ENCODE data around the gene TSPAN5. TPM values are rescaled to one million over a fixed set of nuclear protein-coding genes. Genes with fewer than 3 reads are reported as not detected.

The TSPAN5 gene
- total RNA-seq, 1 experiment from 2014 or later: 6.7 TPM

DNA sequence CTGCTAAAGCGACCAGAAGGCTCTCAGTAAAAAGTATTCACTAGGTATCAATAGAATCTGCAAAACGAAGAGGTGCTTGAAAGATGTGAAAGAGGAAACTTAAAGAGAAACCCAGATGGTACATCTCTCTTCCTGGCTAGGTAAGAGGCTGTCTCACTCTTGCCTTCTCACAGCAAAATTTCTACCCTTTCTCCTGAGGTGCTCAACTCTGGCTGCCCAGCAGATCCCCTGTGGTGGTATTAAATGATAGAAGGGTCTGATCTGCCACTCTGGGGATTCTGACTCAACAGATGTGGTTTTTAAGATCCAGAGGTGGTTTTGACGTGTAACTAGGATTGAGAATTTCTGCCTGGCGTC is 14.9 kb upstream of the TSPAN5 start:
- DNase-seq (ENCODE audit: low spot score): no peak

DNA sequence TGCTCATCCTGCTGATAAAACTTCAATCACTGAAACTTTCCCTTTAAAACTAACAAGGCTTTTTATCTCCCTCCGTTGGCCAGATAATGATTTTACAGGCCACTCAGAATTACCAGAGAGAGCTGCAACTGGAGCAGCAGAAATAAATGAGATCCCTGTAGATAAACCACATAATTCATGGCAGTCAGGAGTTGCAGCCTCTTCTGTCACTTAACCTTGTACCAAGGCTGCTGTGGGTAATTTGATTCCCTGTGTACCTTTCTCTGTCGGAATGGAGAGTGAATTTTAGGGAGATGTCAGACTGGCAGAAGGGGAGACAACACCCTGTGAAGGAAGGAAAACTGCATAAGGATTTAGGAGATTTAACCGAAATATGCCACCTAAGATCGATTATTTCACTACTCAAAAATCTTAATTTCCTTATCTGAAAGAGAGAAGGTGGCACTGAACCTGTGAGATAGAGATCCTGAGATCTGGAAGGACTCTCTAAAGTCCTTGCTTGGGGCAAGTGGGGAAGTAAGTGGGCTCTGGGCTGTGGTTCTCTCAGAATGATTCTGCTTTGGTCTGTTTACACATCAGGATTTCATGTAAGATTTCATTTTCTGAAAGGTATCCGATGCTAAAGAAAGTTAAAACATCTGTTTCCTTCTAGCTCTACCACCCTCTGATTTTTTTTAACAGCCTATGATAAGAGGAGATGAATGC is 14.3 kb upstream of the TSPAN5 start:
- DNase-seq (ENCODE audit: low spot score): no peak

DNA sequence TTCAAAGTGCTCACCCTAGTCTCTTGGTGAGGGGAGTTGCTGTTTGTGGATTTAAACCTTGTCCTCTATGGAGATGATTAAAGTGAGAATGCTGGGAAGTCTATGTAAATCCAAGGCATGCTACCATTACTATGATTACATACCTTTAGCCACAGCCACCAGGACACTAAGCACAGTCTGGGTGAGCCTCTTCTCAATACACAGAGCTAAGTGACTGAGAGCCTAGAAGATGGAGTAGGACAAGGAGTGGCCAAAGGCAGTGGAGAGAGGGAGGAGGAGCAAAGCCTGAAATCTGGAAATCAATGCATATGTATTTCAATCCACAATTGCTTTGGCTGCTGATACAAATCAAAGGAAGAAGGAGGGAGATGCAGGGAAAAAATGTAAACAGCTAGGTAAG is 12.7 kb upstream of the TSPAN5 start:
- DNase-seq (ENCODE audit: low spot score): no peak

DNA sequence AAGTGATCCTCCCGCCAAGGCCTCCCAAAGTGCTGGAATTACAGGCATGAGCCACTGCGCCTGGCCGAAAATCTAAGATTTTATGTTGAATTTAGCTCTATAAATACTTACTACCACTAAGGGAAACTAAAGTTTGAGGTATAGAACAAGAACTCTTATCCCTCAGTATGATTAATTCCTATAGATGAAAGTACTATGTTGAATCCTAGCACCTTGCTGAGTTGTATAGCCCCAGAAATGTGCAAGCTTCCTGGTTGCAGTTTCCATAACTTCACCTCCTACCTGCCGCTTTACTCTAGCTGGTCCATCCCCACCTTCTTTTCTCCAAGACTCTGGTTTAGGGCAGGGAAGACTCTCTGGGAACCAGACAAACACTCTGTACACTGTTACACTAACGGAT is 11.8 kb upstream of the TSPAN5 start:
- no peak for DNase-seq (ENCODE audit: low spot score)

DNA sequence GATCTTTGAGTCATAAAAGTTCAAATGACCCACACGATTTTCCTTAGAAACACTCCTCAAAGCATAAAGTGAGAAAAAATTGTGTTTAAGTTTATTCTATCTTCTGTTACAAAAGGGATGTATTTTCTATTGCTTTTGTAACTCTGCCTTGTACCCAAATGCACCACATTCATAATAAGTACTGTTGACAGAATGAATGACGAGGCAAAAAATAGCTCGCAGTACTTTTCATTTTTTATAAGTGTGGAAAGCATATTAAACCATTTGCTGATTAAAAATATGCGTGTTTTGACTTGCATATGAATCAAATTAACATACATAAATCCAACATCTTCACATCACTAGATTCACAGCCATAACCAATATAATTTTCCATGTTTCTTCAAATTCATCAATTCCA is 11.2 kb upstream of the TSPAN5 start:
- no peak for DNase-seq (ENCODE audit: low spot score)

DNA sequence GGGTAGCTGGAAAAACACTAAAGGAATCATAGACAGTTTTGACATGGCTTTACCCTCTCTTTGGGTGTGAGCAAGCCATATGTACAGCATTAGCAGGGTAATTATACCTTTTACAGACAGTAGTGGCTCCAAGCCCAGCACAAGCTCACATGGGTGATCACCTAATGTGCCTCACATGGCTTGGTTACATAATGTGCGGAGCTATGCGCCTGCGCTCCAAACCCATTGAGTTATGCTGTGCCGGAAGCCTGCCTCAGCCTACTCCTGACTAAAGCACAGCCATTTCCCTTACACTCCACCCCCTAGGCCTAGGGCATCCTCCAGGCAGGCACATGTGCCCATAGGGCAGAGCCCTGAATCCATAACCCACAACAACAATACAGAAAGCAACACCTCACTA is 6.5 kb upstream of the TSPAN5 start:
- no peak for DNase-seq (ENCODE audit: low spot score)

DNA sequence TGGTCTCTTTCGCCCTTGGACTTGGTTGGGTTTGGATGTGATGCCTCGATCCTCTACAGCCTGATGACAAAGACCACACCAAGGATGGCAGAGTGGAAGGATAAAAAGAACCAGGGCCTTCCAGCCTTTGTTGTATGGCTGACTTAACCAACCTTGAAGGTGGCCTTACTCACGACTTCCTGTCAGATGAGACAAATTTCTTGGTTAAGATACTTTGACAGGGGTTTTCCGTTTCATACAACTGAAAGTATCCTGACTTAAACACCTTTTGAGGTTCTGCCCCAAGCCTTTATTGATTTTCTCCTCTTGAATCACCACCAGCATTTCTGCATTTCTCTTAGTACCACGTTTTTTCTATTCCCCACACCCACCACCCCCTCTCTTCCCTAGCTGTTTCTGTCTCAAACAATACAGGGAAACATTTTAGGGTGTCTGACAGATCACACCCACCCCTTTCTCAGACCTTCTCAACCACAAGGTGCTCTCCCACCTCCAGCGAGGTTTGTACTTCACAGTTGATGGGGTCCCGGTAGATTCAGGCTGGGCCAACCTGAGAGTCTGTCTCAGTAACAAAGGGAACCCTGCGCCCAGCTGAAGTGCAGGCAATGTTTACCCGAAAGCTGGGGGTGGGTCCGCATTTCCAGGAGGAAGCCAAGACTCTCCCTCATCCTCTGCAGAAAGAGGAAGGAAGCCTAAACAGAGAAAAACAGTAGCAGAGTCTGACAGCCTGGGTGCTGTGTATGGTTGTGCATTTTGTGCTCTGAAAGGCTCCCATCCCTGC is 5.0 kb upstream of the TSPAN5 start:
- no peak for DNase-seq (ENCODE audit: low spot score)

DNA sequence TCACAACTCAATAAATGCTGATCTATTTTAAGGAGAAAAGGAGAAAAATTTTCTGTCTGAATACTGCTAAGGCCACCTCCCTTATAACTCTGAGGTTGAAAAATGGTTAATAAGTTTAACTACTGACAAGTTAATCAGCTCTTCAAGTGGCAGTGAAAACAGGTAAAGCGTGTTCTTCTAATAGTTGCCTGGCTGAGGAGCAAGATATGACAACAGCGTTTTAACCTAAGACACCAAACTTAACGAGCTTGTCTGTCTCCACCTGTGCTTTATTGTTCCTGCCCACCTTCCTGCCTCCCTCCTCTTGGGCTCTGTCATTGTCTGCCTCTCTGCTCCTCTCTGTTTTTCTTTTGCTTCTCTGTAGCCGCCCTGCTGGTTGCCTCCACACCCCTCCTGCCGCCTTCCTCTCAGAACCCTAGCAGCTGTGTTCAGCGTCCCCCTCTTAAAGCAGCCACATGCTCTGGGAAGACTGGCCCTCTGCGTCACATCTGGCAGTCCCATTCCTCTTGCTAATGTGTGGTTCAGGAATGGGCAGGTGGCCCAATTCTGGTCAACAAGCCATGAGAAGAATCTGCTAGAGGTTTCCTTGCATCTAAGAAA is 4.3 kb upstream of the TSPAN5 start:
- DNase-seq (ENCODE audit: low spot score): no peak

DNA sequence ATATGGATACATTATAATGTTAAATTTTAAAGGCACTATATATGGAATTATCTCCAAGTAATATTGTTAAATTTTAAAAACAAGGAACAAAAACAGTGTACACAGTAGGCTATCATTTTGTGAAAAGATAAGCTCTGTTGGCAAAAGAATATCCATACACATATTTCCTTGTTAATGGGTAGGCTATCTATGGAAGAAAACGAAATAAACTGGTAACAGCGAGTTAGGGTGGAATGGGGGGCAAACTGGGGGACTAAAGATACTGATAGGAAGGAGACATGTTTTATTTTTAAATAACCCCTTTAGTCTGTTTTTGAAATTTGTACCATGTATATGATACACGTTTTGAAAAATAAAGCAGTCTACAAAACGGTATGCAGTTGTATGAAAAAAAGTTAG is 3.6 kb upstream of the TSPAN5 start:
- DNase-seq (ENCODE audit: low spot score): no peak

DNA sequence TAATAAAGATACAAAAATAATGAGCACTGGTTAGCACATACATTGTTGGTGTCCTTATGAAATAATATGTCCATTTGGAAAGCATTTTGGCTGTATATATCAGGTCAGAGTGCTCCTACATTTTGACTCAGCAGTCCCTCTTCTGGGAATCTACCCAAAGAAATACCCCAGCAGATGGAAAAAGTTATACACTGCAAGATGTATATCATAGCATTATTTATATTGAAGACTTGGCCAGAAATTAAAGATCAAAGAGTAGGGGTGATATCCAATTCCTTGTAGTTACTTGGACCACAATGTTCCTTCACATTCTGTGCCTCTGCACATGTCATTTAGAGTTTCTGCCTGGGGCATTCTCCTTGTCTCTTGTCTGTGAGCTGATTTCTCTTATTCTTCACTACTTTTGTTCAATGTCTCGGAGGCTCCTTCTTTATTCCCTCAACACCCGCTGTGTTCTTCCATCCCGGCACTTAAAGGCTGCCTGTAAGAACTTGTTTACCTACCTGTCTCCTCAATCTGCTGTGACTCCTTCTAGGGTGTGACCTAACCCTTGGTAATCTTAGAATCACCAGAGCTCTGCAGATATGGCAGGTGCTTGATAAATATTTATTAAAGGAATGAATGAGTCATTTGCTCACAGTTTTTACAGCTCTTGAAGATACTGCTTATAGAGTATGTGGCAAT is 3.1 kb upstream of the TSPAN5 start:
- DNase-seq (ENCODE audit: low spot score): no peak

DNA sequence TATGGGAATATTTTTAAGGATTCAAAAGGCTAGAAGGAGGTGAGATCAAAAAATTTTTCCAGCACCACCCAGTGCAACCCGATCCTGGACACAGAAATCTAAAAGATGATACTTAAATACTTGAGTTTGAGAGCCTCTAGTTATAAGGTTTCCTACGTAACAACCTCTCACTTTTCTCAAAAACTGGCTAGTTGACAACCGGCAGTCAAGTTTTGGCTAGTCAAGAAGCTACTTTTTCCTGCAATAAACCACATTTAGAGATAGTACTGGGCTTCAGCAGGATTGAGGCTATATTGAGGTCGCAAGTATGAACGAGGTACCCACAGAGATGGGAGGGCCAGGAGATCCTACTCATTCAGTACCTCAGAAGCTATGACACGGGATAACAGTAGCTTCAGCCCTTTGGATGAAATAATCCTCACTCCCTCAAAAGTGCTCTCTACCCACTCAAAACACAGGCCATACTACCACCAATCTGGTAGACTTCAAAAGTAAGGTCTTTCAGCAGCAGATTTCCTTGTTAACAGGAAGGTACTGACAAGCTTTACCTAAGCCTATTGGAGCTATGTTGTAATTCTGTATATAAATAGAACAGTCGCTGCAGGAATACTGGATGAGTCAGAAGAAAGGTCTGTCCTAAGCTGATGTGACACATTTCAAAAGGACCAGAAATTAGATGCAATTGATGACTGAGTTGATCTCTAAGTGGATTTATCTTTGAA is 1.5 kb upstream of the TSPAN5 start:
- DNase-seq (ENCODE audit: low spot score): peak; percentile 64

DNA sequence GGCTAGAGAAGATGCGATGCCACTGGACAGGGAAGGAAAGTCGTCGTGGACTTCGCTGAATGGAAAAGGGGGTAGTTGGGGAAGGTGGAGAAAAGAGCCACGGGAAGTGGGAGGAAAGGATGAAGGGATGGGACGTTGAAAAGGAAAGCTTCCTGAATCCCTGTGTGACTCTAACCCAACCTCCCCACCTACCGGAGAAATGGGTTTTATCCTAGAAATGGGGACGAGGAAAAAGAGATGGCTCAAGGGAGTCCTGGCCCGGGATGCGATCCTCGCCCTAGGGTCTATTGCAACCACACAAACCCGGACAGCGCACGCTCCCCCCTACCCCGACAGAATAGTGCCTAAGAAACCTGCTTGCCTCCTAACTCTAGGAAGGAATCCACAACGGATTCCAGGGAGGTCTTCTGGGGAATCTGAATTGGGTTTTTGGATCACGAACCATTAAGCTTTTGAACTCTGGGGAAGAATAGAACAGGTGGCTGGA is 738 bp upstream of the TSPAN5 start:
- DNase-seq (ENCODE audit: low spot score): peak; percentile 16

DNA sequence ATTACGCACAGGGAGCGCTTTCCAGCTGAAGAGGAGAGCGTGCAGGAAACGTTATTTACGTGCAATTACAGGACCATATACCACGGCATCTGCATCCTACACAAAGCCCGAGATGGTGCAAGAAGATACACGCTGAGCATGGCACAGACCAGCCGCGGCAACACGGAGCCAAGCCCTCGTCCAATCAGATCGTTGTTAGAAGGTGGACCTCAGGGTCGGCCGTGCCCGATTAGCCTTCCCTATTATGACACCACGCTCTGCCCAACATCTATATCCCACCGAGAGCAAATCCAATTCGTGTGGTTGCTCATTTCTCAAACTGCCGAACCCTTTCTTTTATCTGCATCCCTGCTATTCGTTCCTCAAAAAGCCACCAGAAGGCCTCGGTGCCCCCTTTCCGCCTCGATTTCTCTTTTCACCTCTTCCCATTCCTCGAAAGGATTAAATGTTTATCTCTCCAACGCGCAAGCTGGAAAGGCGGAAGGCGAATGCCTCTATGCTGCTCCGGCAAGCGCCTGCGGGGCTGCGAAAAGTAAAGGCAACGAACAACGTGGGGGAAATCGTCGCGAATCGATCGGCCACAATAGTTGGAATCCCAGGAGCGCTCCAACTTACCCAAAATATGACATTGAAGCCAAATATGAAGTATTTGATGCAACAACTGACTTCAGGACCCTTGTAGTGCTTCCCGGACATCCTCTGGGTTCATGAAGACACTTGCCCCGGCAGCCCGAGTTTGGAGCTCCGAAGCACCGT is 702 bp downstream of the TSPAN5 start:
- peak; percentile 36 for DNase-seq (ENCODE audit: low spot score)

DNA sequence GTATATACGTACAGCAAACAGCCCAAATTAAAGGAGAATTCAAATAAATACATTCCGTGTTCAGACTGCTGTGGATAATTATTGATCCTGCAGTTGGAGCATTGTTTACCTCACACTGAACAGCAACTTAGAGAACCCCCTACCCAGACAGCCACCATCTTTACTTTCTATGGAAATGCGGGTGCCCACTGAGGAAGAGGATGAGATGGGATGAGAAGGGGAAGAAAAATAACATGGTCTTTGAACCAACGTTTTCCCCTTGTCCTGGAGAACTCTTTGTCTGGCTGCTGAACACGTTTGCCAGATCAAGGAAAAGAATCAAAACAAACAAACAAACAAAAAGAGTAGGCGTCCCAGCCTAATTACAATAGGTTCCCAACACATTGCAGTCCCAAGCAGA is 1.5 kb downstream of the TSPAN5 start:
- DNase-seq (ENCODE audit: low spot score): no peak

DNA sequence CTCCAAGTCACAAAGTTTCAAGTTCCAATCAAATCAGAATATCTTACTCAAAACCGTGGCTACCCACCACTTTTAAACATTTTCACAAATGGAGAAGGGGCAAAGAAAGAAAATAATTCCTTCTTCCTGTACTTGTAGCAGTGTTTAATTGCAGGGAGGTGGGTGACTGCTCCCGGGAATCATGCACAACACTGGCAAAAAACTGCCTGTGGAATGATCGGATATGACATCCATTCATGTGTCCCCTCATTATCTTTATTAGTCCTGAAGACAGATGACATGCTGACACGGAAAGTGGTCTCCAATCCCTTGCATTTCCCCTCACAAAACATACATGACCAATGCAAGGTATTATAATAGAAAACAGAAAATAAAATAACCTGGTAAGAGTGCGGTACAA is 2.0 kb downstream of the TSPAN5 start:
- DNase-seq (ENCODE audit: low spot score): no peak

DNA sequence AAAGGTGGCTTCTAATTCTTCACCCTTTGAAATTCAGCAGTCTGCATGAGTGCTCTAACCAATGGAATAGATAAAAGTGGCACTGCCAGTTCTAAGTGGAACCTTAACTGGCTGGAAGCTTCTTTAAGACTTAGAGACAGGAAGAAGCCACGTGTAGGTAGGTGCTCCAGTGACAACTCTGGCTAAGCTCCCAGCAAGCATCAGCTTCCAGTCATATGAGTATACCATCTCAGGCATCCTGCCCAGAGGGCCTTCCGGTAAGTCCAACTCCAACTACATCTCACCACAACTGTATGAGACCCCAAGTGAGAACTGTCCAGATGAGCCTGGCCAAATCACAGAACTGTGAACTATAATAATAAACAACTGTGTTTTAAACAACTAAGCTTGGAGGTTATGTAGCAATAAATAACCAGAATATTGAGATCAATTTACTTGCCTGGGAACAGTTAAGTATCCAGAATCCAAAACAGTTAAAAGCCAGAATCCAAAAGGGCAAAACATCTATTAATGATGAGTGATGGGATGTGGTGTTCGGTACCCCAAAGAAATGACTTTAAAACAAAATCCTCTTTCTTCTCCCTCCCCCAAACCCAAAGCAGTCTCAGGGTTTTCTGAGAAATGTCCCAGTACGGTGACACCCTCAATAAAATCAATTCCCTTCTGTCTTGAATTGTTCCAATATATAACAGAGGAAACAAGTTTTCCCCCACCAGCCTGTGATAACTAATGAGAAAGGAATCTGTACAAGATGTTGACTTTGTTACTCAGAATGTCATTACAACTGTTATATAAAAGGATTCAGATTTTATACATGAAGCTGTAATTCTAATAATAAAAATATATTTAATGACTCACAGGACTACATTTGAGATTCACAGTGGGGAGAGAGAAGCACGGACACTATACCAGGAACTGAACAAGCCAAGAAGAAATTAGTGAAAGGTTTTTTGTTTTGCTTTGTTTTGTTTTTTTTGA is 4.2 kb downstream of the TSPAN5 start:
- DNase-seq (ENCODE audit: low spot score): peak; percentile 58

DNA sequence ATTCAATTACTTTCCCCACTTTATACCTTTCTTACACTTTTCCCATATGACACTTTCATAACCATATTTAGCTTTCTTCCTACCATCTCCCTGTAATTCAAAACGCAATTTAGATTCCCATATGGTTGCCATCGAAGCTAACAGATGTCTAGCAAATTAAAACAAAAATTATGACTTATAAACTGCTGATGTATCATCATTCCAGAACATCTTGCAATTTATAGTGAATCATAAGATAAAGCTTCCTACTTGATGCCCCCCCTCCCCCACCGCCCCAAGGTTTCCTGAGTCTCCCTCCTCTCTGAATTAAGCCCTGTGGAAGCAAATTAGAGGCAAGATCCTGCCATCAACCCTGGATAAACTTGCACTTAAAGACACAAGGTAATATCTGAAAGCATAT is 5.4 kb downstream of the TSPAN5 start:
- no peak for DNase-seq (ENCODE audit: low spot score)

DNA sequence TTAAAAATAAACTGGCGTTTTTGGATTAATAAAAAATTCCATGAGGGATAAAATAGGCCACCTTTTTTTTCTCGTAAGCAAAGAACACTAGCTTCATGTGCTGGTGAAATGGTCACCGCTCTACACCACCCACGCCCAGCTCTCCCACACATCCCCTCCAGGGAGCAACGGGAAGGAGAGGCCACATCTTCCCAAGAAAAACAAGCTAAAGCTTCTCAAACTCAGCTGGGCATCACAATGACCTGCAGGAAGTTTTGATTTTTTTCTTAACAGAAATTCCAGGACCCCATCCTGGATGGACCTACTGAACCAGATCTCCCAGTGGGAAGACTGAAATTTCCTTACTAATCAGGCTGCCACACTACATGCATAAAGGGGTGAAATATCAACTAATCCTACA is 9.8 kb downstream of the TSPAN5 start:
- no peak for DNase-seq (ENCODE audit: low spot score)

DNA sequence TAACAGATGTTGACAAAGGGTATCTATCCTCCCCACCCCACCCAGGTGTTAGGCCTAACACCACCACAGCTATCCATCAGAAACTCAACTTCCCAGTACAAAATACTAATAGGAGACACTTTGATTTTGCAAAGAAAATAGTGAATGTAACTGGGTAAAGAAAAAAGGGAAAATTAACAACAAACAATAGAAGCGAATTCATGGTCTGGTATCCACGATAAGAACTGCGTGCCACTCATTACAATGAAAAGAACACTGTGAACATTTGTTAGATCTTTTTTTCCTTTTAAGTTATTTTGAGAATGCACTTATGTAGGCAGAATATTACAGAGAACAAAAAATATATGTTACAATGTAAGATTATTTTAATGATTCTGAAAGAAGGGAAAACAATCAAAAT is 12.0 kb downstream of the TSPAN5 start:
- no peak for DNase-seq (ENCODE audit: low spot score)

DNA sequence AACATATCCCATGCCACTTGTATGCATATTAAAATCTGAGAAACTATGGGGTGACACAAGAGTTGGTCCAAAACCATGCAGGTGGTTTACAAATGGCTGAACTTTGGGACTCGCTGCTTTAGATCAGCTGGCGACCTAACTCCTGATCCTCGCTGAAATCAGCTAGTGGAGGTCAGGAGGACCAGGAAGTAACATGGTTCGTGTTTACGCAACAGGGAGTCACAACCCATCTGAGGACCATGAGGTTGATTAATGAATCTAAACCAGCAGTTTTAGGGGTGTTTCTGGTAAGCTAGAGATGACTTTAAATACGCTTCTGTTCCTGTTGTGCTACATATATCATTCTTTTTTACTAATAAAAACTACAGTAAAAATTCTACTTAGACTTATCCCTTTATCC is 12.9 kb downstream of the TSPAN5 start:
- DNase-seq (ENCODE audit: low spot score): no peak
